ENCODE data around the gene PAPSS2. TPM values are rescaled to one million over a fixed set of nuclear protein-coding genes. Genes with fewer than 3 reads are reported as not detected.

Gene PAPSS2
- total and polyA plus RNA-seq, 2 experiments from 2014 or later = 13.2 to 19.6 TPM

DNA sequence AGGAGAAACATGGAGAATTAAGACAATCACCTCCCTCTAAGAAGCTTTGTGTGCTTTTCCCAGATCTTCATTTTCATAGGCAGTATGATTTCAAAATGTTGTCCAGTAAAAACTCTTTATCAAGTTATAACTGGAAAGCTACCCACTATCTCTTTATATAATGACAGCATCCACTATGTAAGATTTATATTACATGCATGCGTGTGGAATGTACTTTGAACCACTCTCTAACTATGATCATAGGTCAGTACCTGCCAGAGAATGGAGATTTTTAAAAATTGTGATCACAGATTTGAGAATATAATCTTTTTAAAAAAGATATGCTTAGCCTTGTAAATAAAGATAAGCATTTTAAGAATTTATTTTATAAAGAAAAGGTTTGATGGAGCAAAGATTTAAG, 17.9 kb downstream of the PAPSS2 start:
- no peak overlapping the region for H3K4me3 ChIP-seq
- no peaks in the 10 kb centered on the region for H3K9me2 ChIP-seq (ENCODE audit: insufficient read depth)
- DNase-seq (ENCODE audit: low spot score) (no peak), ATAC-seq (no peak)
- H3K27ac ChIP-seq (ENCODE audit: low read depth) = no peak overlapping the region
- peaks cover 23% of the 10 kb centered on the region for H3K79me2 ChIP-seq (replicated peaks; ENCODE audit: insufficient read depth)
- peaks cover 6% of the 10 kb centered on the region; the same call in 2 of the 3 replicates for H3K36me3 Mint-ChIP-seq (ENCODE audit: low read depth)
- H3K27ac Mint-ChIP-seq = no peak overlapping the region
- H2AFZ ChIP-seq = no peak overlapping the region
- no peaks in the 10 kb centered on the region for H4K20me1 ChIP-seq (replicated peaks; ENCODE audit: insufficient read depth)
- H3K4me3 Mint-ChIP-seq = no peak overlapping the region
- no peaks in the 10 kb centered on the region for H3K27me3 ChIP-seq (ENCODE audit: insufficient read depth)
- peaks cover 17% of the 10 kb centered on the region for H3K4me1 Mint-ChIP-seq
- peaks cover 18% of the 10 kb centered on the region for H3K4me1 ChIP-seq (ENCODE audit: insufficient read depth)
- H3K36me3 ChIP-seq (ENCODE audit: insufficient read depth) = no peaks in the 10 kb centered on the region
- H3K27me3 Mint-ChIP-seq (ENCODE audit: insufficient read depth, low read depth, poor library complexity) = peaks cover under 1% of the 10 kb centered on the region
- TF ChIP-seq ETS1 (IDR thresholded peaks at IDR 0.05) = no peak
- TF ChIP-seq EZH2 (IDR thresholded peaks at IDR 0.05; ENCODE audit: low read depth, unreplicated experiment) = no peak
- no peak for TF ChIP-seq ZNF331 (CRISPR knock-in tag; IDR thresholded peaks at IDR 0.05; ENCODE audit: low read depth)
- no peak for TF ChIP-seq CREB1 (CRISPR knock-in tag; IDR thresholded peaks at IDR 0.05; ENCODE audit: low read depth)
- TF ChIP-seq, protein P1, sequence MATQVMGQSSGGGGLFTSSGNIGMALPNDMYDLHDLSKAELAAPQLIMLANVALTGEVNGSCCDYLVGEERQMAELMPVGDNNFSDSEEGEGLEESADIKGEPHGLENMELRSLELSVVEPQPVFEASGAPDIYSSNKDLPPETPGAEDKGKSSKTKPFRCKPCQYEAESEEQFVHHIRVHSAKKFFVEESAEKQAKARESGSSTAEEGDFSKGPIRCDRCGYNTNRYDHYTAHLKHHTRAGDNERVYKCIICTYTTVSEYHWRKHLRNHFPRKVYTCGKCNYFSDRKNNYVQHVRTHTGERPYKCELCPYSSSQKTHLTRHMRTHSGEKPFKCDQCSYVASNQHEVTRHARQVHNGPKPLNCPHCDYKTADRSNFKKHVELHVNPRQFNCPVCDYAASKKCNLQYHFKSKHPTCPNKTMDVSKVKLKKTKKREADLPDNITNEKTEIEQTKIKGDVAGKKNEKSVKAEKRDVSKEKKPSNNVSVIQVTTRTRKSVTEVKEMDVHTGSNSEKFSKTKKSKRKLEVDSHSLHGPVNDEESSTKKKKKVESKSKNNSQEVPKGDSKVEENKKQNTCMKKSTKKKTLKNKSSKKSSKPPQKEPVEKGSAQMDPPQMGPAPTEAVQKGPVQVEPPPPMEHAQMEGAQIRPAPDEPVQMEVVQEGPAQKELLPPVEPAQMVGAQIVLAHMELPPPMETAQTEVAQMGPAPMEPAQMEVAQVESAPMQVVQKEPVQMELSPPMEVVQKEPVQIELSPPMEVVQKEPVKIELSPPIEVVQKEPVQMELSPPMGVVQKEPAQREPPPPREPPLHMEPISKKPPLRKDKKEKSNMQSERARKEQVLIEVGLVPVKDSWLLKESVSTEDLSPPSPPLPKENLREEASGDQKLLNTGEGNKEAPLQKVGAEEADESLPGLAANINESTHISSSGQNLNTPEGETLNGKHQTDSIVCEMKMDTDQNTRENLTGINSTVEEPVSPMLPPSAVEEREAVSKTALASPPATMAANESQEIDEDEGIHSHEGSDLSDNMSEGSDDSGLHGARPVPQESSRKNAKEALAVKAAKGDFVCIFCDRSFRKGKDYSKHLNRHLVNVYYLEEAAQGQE (IDR thresholded peaks at IDR 0.05; ENCODE audit: unreplicated experiment) = no peak
- no peak for TF ChIP-seq ZNF462 (CRISPR knock-in tag; IDR thresholded peaks at IDR 0.05)
- TF ChIP-seq CTCF (conservative IDR thresholded peaks at IDR 0.05; ENCODE audit: low read depth in 2 of 2) = no peak
- H3K4me2 ChIP-seq = no peak overlapping the region
- no peaks in the 10 kb centered on the region; the same call in 2 of the 3 replicates for H3K9me3 Mint-ChIP-seq
- no peaks in the 10 kb centered on the region for H3F3A ChIP-seq (replicated peaks; ENCODE audit: low read depth)

Measured in GM23338 (cell line).